AG09309 (cell line): ENCODE results near the gene HSPA1B.
"Not testable (repeated sequence)": the region's sequence is repeated elsewhere in the genome, so short reads cannot be mapped to it uniquely, and the experiment has no call there.

Experiments used
- DNase-seq: peaks from one replicate; pipeline ENCODE4 v3.0.0-alpha.2; 2010; ENCODE audit warnings: low read depth
- H3K4me3 ChIP-seq: 2 replicates; pipeline ENCODE4 v1.5.1; 2011; ENCODE audit warnings: mild to moderate bottlenecking, low read depth, low read length, moderate library complexity; ENCODE audit not compliant: control insufficient read depth
- TF ChIP-seq, protein P1 (sequence below): IDR thresholded peaks from 2 replicates; pipeline ENCODE4 v1.5.1; 2011; ENCODE audit warnings: mild to moderate bottlenecking, low read depth, low read length, inconsistent platforms; ENCODE audit not compliant: insufficient read depth, control insufficient read depth; ENCODE audit errors: missing control alignments

HSPA1B gene

DNA sequence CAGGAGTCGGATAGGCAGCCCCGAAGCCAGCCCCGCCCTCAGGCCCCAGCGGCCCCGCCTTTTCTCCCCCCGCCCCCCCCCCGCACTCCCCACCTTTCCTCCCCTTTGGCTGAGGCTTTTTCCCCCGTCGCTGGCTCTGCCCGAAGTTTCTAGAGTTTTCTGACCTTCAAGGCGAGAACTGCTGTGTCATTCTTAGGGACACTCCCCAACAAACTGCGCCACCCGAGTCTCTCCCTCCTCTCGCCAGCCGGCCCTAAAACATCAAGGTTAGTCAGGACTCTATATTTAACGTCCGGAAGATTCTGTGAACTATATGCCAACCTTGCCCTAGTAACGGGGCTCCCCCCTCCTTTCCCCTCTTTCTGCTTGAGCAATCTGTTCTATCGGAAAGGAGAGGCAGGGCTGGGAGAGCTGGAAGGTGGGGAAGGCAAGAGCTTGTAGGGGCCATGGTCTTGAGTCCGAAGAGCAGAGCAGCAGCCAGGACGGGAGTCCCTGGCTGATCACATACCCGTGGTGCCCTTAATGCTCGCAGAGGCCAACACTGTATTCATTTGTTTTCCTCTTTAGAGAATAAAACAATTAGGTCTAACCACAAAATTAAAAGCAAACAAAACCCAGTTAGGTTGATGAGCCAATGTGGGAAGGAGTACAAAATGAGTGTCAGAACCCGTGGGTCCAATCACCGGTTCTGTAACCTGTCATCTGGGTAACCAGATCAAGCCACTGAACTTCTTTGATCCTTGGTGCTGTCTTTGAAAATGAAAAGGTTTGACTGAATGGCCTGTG, 5.3 kb upstream of the HSPA1B start:
- peak; percentile 48 for DNase-seq
- peak overlapping the region; percentile 42 for H3K4me3 ChIP-seq

DNA sequence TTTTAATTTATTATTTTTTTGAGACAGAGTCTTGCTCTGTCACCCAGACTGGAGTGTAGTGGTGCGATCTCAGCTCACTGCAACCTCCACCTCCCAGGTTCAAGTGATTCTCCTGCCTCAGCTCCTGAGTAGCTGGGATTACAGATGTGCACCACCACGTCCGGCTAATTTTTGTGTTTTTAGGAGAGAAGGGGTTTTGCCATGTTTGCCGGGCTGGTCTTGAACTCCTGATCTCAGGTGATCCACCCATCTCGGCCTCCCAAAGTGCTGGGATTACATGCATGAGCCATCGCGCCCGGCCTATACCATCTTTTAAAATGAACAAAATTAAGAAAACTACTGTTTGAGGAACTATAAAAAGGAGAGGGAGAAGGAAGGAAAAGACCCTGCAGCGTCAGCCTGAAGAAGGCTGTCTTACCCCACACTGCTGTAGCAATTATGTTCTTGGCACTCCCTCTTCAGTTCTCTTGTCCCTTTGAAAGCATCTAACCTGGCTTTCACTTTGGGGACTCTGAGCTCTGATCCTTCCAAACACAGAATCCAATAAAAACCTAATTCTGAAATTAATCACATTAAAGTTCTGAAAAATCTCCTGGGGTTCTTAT, 3.8 kb upstream of the HSPA1B start:
- not testable (repeated sequence) for DNase-seq, H3K4me3 ChIP-seq

More for the DNA sequence above, 5.3 kb upstream of the HSPA1B start:
- TF ChIP-seq, protein P1, sequence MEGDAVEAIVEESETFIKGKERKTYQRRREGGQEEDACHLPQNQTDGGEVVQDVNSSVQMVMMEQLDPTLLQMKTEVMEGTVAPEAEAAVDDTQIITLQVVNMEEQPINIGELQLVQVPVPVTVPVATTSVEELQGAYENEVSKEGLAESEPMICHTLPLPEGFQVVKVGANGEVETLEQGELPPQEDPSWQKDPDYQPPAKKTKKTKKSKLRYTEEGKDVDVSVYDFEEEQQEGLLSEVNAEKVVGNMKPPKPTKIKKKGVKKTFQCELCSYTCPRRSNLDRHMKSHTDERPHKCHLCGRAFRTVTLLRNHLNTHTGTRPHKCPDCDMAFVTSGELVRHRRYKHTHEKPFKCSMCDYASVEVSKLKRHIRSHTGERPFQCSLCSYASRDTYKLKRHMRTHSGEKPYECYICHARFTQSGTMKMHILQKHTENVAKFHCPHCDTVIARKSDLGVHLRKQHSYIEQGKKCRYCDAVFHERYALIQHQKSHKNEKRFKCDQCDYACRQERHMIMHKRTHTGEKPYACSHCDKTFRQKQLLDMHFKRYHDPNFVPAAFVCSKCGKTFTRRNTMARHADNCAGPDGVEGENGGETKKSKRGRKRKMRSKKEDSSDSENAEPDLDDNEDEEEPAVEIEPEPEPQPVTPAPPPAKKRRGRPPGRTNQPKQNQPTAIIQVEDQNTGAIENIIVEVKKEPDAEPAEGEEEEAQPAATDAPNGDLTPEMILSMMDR = no peak

DNA sequence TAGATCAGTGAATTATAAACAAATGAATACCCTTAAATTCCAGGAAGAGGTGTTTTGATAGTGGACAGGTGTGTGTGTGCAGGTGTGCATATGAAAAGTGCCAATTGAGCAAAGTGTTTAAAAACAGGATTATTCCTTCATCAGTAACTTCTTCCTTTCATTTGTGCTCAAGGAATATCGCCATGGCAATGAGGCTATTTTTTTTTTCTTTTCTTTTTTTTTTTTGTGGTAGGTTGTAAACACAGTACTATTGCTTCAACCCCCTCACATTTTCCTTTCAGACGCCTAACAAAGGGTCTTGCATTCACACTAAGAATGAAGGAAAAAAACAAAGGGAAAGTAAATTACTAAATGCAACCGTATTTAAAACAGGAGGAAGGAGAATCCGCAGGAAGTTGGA, 2.0 kb upstream of the HSPA1B start:
- H3K4me3 ChIP-seq = no peak overlapping the region
- DNase-seq = no peak

DNA sequence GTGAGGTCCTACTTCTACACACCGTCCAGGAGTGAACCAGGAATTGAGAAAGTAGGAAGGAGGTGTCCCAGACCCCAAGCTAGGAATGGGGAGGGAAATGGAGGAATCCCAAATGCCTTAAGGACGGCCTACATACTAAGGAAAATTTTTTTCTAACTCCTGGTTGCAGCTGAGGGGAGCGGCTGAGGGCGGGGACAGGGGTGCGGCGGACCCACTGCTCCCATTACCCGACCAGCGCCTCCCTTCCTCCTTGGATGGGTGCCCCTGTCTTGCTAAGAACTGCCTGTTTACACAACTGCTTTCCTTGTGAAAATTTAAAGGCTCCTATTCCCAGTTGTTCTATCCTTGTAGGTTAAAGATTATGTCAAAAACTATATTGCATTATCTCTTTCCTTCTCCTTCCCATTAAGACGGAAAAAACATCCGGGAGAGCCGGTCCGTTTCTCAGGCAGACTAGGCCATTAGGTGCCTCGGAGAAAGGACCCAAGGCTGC, 699 bp upstream of the HSPA1B start:
- H3K4me3 ChIP-seq = peak overlapping the region; percentile 70
- TF ChIP-seq, protein P1 = no peak
- peak; percentile 64 for DNase-seq

More for the DNA sequence above, 2.0 kb upstream of the HSPA1B start:
- TF ChIP-seq, protein P1 = no peak

DNA sequence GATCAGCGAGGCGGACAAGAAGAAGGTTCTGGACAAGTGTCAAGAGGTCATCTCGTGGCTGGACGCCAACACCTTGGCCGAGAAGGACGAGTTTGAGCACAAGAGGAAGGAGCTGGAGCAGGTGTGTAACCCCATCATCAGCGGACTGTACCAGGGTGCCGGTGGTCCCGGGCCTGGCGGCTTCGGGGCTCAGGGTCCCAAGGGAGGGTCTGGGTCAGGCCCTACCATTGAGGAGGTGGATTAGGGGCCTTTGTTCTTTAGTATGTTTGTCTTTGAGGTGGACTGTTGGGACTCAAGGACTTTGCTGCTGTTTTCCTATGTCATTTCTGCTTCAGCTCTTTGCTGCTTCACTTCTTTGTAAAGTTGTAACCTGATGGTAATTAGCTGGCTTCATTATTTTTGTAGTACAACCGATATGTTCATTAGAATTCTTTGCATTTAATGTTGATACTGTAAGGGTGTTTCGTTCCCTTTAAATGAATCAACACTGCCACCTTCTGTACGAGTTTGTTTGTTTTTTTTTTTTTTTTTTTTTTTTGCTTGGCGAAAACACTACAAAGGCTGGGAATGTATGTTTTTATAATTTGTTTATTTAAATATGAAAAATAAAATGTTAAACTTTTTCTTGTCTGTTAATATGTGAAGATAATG, 2.2 kb downstream of the HSPA1B start:
- DNase-seq = no peak
- TF ChIP-seq, protein P1 = peak; percentile 21
- peak overlapping the region; percentile 85 for H3K4me3 ChIP-seq

DNA sequence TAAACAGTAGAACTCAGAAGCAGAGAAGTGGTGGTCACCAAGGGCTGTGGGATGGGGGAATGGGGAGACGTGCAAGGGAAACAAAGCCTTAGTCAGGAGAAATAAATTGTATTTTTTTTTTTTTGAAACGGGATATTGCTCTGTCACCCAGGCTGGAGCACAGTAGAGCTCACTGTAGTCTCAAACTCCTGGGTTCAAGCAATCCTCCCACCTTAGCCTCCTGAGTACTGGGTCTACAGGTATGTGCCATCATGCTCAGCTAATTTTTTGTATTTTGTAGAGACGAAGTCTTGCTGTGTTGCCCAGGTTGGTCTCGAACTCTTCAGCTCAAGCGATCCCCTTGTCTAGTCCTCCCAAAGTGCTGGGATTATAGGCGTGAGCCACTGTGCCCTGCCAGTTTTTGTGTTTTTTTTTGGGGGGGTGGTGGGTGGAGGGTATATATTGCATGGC, 3.4 kb downstream of the HSPA1B start:
- peak overlapping the region; percentile 85 for H3K4me3 ChIP-seq
- TF ChIP-seq, protein P1 = no peak
- no peak for DNase-seq
